Activated CD4-positive, CD25-positive, alpha-beta regulatory T cell (primary cell): Measurements from ENCODE around the gene SLC25A41.
A peak's percentile ranks its signal among the peaks of the same experiment; 100 is the strongest.

Experiments
- DNase-seq, 4 experiments: peaks; one replicate each; lab custom pipeline; 2025; lab: John Stamatoyannopoulos, UW

SLC25A41 gene

GRCh38 chr19:6433663-6434062, at the start of gene SLC25A41:
Gene SLC25A41, minus strand, starts transcription at chr19:6433763. Its CDS starts 70 bp downstream, at chr19:6433693.
- DNase-seq: no peak

- DNase-seq: no peak
Measured at GRCh38 chr19:6483235-6483634, 49.7 kb upstream of the SLC25A41 start.

GRCh38 chr19:6482343-6482686, 48.8 kb upstream of the SLC25A41 start:
- no peak for DNase-seq

GRCh38 chr19:6481541-6482342, 48.2 kb upstream of the SLC25A41 start, which contains the start of gene DENND1C:
Gene DENND1C, minus strand, starts transcription at chr19:6481787. Its CDS starts 92 bp downstream, at chr19:6481695.
- peak in 3 of 4 experiments; percentile 47 to 69 (median 49) for DNase-seq

GRCh38 chr19:6480848-6481415, 47.4 kb upstream of the SLC25A41 start:
- no peak for DNase-seq

GRCh38 chr19:6479836-6480398, 46.4 kb upstream of the SLC25A41 start:
- DNase-seq: no peak

- DNase-seq: no peak
Measured at GRCh38 chr19:6478815-6479214, 45.3 kb upstream of the SLC25A41 start.

GRCh38 chr19:6476896-6477431, 43.4 kb upstream of the SLC25A41 start:
- DNase-seq: no peak

- DNase-seq: peak; percentile 15 to 52 (median 18)
Measured at GRCh38 chr19:6476155-6476895, 42.8 kb upstream of the SLC25A41 start.

GRCh38 chr19:6475321-6476108, 42.0 kb upstream of the SLC25A41 start:
- DNase-seq: no peak

GRCh38 chr19:6473647-6474046, 40.1 kb upstream of the SLC25A41 start:
- no peak for DNase-seq

GRCh38 chr19:6472713-6473112, 39.1 kb upstream of the SLC25A41 start:
- no peak for DNase-seq

GRCh38 chr19:6471076-6471475, 37.5 kb upstream of the SLC25A41 start:
- no peak for DNase-seq

GRCh38 chr19:6470173-6470572, 36.6 kb upstream of the SLC25A41 start:
- DNase-seq: no peak

GRCh38 chr19:6467384-6467783, 33.8 kb upstream of the SLC25A41 start:
- no peak for DNase-seq

- DNase-seq: no peak
Measured at GRCh38 chr19:6466526-6467248, 33.1 kb upstream of the SLC25A41 start.

- no peak for DNase-seq
Measured at GRCh38 chr19:6465663-6466062, 32.1 kb upstream of the SLC25A41 start.

- DNase-seq: no peak
Measured at GRCh38 chr19:6465006-6465405, 31.4 kb upstream of the SLC25A41 start.

GRCh38 chr19:6464070-6464873, 30.7 kb upstream of the SLC25A41 start, which contains the start of gene CRB3:
Gene CRB3, plus strand, starts transcription at chr19:6464271. Its CDS starts 431 bp downstream, at chr19:6464702.
- DNase-seq: peak in 3 of 4 experiments; percentile 5 to 40 (median 31)
